ENCODE measurements around the gene LRP1. TPM values are rescaled to one million over a fixed set of nuclear protein-coding genes. Genes with fewer than 3 reads are reported as not detected.
"Not testable (repeated sequence)": the region's sequence is repeated elsewhere in the genome, so short reads cannot be mapped to it uniquely, and the experiment has no call there.

Gene LRP1
- total RNA-seq, 1 donor from 2014 or later: 591 TPM

GRCh38 chr12:57116580-57117281, 11.6 kb upstream of the LRP1 start:
- H3K9me3 Mint-ChIP-seq (ENCODE audit: unreplicated experiment): no peaks in the 10 kb centered on the region
- H3K27me3 Mint-ChIP-seq (ENCODE audit: unreplicated experiment): no peaks in the 10 kb centered on the region
- peaks cover 29% of the 10 kb centered on the region for H3K4me1 Mint-ChIP-seq (ENCODE audit: unreplicated experiment)
- H3K27ac Mint-ChIP-seq (ENCODE audit: unreplicated experiment): no peak overlapping the region
- H3K36me3 Mint-ChIP-seq (ENCODE audit: unreplicated experiment): no peaks in the 10 kb centered on the region
- no peak for DNase-seq (ENCODE audit: extremely low spot score, unreplicated experiment)
- no peak for TF ChIP-seq CTCF (IDR thresholded peaks at IDR 0.05)
- no peak overlapping the region for H3K4me3 Mint-ChIP-seq (ENCODE audit: unreplicated experiment)

GRCh38 chr12:57118711-57119271, 9.5 kb upstream of the LRP1 start:
- no peak for TF ChIP-seq CTCF (IDR thresholded peaks at IDR 0.05)
- Mint-ChIP-seq H3K27ac (ENCODE audit: unreplicated experiment) (peak overlapping the region; percentile 65), H3K4me1 (ENCODE audit: unreplicated experiment) (peaks cover 17% of the 10 kb centered on the region), H3K36me3 (ENCODE audit: unreplicated experiment) (no peaks in the 10 kb centered on the region), H3K9me3 (ENCODE audit: unreplicated experiment) (no peaks in the 10 kb centered on the region), H3K27me3 (ENCODE audit: unreplicated experiment) (no peaks in the 10 kb centered on the region), H3K4me3 (ENCODE audit: unreplicated experiment) (no peak overlapping the region)
- no peak for DNase-seq (ENCODE audit: extremely low spot score, unreplicated experiment)

GRCh38 chr12:57119294-57120085, 8.8 kb upstream of the LRP1 start:
- H3K4me3 Mint-ChIP-seq (ENCODE audit: unreplicated experiment): no peak overlapping the region
- H3K4me1 Mint-ChIP-seq (ENCODE audit: unreplicated experiment): peaks cover 19% of the 10 kb centered on the region
- DNase-seq (ENCODE audit: extremely low spot score, unreplicated experiment): no peak
- TF ChIP-seq CTCF (IDR thresholded peaks at IDR 0.05): no peak
- peak overlapping the region; percentile 65 for H3K27ac Mint-ChIP-seq (ENCODE audit: unreplicated experiment)
- no peaks in the 10 kb centered on the region for H3K27me3 Mint-ChIP-seq (ENCODE audit: unreplicated experiment)
- no peaks in the 10 kb centered on the region for H3K36me3 Mint-ChIP-seq (ENCODE audit: unreplicated experiment)
- H3K9me3 Mint-ChIP-seq (ENCODE audit: unreplicated experiment): no peaks in the 10 kb centered on the region

GRCh38 chr12:57120718-57121117, 7.6 kb upstream of the LRP1 start:
- not testable (repeated sequence) for H3K27ac Mint-ChIP-seq (ENCODE audit: unreplicated experiment); H3K4me3 Mint-ChIP-seq (ENCODE audit: unreplicated experiment); DNase-seq (ENCODE audit: extremely low spot score, unreplicated experiment); H3K27me3 Mint-ChIP-seq (ENCODE audit: unreplicated experiment); H3K36me3 Mint-ChIP-seq (ENCODE audit: unreplicated experiment); H3K9me3 Mint-ChIP-seq (ENCODE audit: unreplicated experiment)
- peaks cover 19% of the 10 kb centered on the region for H3K4me1 Mint-ChIP-seq (ENCODE audit: unreplicated experiment)

- Mint-ChIP-seq H3K4me1 (ENCODE audit: unreplicated experiment) (peaks cover 23% of the 10 kb centered on the region), H3K27ac (ENCODE audit: unreplicated experiment) (no peak overlapping the region), H3K9me3 (ENCODE audit: unreplicated experiment) (no peaks in the 10 kb centered on the region), H3K36me3 (ENCODE audit: unreplicated experiment) (no peaks in the 10 kb centered on the region), H3K27me3 (ENCODE audit: unreplicated experiment) (no peaks in the 10 kb centered on the region), H3K4me3 (ENCODE audit: unreplicated experiment) (no peak overlapping the region)
- TF ChIP-seq CTCF (IDR thresholded peaks at IDR 0.05): no peak
- DNase-seq (ENCODE audit: extremely low spot score, unreplicated experiment): no peak
Measured at GRCh38 chr12:57123813-57124212, 4.5 kb upstream of the LRP1 start.

Measured in osteocyte (in vitro differentiated cells).